ENCODE measurements around the gene STIM2.

DNA sequence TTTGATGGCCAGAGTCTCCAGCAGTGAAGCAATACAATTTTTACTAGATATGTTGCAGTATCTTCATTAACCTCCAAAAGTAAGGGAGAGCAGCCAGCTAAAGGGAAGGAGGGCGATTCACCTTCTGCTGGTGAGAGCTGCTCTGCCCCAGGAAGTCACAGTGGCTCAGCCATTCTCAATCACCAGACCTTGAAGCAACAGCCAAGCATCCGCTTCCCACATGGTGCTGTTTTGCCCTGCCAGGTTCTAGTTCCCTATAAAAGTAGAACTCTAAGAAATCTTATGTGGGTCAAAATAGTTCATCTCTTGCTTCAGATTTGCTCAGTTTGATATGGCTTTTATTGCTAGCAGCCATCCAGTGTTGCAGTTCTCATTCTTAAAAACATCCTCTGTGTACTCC is 166.8 kb downstream of the STIM2 start:
- TF ChIP-seq, protein P1, sequence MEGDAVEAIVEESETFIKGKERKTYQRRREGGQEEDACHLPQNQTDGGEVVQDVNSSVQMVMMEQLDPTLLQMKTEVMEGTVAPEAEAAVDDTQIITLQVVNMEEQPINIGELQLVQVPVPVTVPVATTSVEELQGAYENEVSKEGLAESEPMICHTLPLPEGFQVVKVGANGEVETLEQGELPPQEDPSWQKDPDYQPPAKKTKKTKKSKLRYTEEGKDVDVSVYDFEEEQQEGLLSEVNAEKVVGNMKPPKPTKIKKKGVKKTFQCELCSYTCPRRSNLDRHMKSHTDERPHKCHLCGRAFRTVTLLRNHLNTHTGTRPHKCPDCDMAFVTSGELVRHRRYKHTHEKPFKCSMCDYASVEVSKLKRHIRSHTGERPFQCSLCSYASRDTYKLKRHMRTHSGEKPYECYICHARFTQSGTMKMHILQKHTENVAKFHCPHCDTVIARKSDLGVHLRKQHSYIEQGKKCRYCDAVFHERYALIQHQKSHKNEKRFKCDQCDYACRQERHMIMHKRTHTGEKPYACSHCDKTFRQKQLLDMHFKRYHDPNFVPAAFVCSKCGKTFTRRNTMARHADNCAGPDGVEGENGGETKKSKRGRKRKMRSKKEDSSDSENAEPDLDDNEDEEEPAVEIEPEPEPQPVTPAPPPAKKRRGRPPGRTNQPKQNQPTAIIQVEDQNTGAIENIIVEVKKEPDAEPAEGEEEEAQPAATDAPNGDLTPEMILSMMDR (IDR thresholded peaks at IDR 0.05), result no peak
- TF ChIP-seq POLR2AphosphoS5 (IDR thresholded peaks at IDR 0.05; ENCODE audit: low read depth, low read length) (no peak), TCF7L2 (IDR thresholded peaks at IDR 0.05; ENCODE audit: low read depth, low read length) (no peak)
- TF ChIP-seq, protein P2, sequence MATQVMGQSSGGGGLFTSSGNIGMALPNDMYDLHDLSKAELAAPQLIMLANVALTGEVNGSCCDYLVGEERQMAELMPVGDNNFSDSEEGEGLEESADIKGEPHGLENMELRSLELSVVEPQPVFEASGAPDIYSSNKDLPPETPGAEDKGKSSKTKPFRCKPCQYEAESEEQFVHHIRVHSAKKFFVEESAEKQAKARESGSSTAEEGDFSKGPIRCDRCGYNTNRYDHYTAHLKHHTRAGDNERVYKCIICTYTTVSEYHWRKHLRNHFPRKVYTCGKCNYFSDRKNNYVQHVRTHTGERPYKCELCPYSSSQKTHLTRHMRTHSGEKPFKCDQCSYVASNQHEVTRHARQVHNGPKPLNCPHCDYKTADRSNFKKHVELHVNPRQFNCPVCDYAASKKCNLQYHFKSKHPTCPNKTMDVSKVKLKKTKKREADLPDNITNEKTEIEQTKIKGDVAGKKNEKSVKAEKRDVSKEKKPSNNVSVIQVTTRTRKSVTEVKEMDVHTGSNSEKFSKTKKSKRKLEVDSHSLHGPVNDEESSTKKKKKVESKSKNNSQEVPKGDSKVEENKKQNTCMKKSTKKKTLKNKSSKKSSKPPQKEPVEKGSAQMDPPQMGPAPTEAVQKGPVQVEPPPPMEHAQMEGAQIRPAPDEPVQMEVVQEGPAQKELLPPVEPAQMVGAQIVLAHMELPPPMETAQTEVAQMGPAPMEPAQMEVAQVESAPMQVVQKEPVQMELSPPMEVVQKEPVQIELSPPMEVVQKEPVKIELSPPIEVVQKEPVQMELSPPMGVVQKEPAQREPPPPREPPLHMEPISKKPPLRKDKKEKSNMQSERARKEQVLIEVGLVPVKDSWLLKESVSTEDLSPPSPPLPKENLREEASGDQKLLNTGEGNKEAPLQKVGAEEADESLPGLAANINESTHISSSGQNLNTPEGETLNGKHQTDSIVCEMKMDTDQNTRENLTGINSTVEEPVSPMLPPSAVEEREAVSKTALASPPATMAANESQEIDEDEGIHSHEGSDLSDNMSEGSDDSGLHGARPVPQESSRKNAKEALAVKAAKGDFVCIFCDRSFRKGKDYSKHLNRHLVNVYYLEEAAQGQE (IDR thresholded peaks at IDR 0.05; ENCODE audit: insufficient read depth in 1 of 2, low read depth in 2 of 2, low read length in 1 of 2), result no peak

All from Panc1 (cell line).